Esophagus squamous epithelium (tissue), 4 donors: ENCODE measurements around the gene PRIMPOL.

ENCODE experiments used
- CTCF ChIP-seq, 6 experiments: fragments of 450-650 bp in 4 of 6; fragments of 200-600 bp in 2 of 6; sonication (generic) in 2 of 6; IDR thresholded peaks; one replicate each; pipeline ENCODE4 v1.5.1; 2016 to 2019; ENCODE audit warnings: antibody characterized with exemption in 6 of 6, mild to moderate bottlenecking in 4 of 6, moderate library complexity in 4 of 6
- POLR2A ChIP-seq, 4 donors: fragments of 450-650 bp; IDR thresholded peaks; one replicate each; pipeline ENCODE4 v1.6.1; 2017; ENCODE audit warnings: antibody characterized with exemption in 4 of 4, mild to moderate bottlenecking in 4 of 4, moderate library complexity in 3 of 4

GRCh38 chr4:184617600-184618196 is 31.8 kb upstream of the PRIMPOL start:
- TF ChIP-seq CTCF (IDR thresholded peaks at IDR 0.05) = no peak
- TF ChIP-seq POLR2A (IDR thresholded peaks at IDR 0.05) = no peak
